HG02763 (cell line): ENCODE data around the gene CACNB1.

Experiments used
- ATAC-seq: cut with Tn5 transposase; IDR thresholded peaks from one replicate; pipeline ENCODE4 v1.9.1; 2021; ENCODE audit warnings: mild to moderate bottlenecking, moderate library complexity; ENCODE audit not compliant: unreplicated experiment

Gene CACNB1

GRCh38 chr17:39153599-39154051 lies 43.8 kb downstream of the CACNB1 start:
- no peak for ATAC-seq

DNA sequence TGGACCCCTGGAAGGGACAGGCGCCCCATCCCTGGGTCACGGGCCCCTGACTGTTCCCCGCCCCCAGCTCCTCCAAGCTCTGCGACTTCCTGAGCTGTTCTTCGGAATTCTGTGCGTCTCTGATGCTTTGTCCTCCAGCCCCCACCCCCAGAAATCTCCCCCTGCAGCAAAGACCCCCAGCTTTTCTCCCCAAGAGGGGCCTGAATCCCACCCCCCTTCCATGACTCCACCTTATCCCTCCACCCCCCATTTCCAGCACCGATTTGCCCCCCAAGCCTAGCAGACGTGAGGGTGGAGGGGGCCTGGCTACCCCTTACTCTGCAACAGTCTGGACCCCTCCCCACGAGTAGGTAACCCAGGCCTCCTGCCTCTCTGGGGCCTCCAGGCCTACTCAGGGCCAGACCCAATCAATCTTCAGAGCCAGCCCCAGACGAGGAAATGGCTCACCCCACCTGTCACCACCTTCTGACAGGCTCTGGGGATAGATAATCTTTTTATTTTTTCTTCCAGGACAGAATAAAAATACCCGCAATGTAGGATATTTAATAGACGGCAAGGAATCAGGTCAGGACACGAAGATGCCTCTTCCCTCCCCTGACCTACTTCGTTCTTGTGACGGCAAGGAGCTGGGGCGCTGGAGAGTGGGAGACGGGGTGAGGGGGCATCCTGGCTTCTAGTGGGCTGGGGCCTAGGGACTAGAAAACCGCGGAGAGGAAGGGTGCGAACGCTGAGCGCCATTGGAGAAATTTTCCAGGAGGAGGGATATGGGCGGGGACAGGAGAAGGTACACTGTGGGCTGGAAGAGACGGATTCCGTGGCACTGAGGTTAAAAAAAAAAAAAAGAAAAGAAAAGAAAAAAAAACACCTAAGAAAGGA lies 45.3 kb downstream of the CACNB1 start:
- no peak for ATAC-seq

DNA sequence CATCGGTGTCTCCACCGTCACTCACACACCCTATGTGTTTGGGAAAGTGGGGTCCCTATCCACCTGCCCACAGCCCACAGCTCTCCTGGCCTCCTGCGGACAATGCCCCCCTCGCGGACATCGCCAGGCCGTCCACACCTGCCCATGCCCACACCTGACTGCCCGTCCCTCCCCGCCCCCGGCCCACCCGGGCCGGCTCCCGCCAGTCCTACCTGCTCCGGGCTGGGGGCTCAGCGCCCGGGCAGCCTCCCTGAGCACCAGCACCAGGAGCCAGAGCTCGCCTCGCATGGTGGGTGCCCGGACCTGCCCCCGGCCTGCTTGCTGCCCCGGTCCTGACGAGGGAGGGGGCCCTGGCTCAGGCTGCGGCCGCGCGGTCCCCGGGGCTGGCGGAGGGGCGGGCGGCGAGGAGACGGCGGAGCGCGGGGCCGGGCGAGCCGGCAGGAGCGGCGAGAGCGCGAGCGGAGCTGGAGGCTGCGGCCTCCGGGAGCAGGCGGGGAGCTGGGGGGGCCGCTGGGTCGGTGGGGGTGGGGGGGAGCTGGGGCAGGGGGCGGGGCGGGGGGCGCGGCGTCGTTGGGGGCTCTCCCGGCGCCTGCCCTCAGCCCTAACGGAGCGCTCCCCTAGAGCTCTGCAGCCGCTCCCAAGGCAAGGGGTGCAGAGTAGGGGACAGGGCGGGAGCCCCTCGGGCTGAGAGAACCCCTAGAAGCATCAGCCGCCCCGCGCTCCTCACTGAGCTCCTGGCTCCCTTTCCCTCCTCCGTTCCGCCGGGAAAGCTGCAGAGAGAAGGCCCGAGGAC lies 46.1 kb downstream of the CACNB1 start, which contains the start of gene PLXDC1:
Gene PLXDC1 (minus strand): TSS at position 488 of the 793 bp plus-strand sequence. CDS start 200 bp downstream, at position 288.
- no peak for ATAC-seq

DNA sequence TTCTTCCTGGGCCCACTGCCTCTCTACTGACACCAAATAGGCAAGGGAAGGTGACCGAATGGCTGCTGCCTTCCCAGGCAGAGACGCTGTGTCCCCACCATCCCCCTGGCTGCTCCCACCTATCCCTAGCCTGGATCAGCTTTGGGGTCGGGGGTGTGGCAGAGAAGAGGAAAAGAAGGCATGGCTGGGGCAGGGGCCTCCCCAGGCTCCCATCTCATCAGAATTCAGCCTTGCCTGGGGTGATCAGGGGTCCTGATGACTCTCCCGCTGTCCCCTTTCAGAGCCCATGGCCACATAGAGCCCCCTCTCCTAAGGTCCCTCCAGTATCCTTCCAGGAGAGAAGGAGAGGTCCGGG lies 46.7 kb downstream of the CACNB1 start:
- ATAC-seq = no peak

DNA sequence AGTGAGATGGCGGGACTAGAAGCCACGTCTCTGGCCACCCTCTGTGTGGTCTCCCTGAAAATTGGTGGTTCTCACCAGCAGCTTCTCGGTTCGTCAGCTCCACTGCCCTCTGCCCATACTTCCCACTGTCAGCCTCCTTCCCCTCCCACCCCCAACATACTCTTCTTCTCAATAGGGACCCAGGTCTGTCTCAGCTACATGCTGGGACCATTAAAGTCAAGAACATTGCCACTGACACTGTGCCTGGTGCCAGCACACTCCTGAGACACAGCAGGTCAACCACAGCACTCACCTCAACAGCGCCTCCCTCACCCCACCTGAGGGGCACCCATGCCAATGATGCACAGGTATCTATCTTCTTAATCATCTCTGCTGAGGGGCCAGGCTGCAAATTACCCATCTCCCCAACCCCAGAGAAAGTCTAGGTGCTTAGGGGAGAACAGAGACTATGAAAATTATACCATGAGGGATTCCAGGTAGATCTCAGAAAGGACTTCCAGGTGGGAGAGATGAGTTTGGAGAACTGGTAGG lies 47.3 kb downstream of the CACNB1 start:
- ATAC-seq = no peak

- no peak for ATAC-seq
These were observed 50.0 kb downstream of the CACNB1 start for GRCh38 chr17:39147221-39148185.

DNA sequence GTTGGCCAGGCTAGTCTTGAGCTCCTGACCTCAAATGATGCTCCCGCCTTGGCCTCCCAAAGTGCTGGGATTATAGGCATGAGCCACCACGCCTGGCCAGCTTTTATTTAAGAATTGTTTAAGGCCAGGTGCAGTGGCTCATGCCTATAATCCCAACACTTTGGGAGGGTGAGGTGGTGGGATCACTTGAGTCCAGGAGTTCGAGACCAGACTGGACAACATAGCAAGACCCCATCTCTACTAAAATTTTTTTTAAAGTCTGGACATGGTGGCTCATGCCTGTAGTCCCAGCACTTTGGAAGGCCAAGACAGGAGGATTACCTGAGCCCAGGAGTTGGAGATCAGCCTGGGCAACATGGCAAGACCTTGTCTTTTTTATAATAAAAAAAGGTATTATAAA lies 51.2 kb downstream of the CACNB1 start:
- no peak for ATAC-seq

GRCh38 chr17:39145143-39145542 lies 52.3 kb downstream of the CACNB1 start:
- ATAC-seq = no peak

GRCh38 chr17:39144416-39144840 lies 53.0 kb downstream of the CACNB1 start:
- no peak for ATAC-seq

DNA sequence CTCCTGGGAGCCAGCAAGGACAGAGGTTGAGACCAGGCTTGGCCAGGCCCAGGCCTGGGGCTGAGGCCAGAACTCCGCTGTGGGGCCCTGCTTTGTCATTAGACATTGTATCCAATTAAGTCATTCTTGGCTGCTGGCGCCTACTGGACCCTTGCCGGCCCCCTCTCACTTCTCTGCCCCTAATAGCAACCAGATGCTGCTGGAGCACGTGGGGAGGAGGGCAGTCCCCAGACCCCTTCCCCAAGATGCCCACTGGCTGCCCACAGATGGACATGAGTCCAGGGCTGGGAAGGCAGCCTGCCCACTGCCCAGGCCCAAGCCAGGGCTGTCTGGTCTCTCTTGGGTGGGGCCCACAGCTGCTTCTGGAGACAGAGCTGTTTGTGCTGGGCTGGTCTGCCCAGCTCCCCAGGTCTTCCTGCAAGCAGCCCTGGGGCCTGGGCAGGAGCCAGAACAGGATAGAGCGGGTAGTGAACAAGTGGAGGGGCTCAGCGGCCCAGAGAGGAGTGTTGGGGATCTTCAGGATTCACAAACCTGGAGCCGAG lies 53.8 kb downstream of the CACNB1 start:
- no peak for ATAC-seq

GRCh38 chr17:39141915-39142664 lies 55.4 kb downstream of the CACNB1 start:
- ATAC-seq = no peak

- ATAC-seq = no peak
These were observed 56.2 kb downstream of the CACNB1 start for GRCh38 chr17:39141294-39141693.

- no peak for ATAC-seq
These were observed 57.9 kb downstream of the CACNB1 start for GRCh38 chr17:39139561-39139960.

DNA sequence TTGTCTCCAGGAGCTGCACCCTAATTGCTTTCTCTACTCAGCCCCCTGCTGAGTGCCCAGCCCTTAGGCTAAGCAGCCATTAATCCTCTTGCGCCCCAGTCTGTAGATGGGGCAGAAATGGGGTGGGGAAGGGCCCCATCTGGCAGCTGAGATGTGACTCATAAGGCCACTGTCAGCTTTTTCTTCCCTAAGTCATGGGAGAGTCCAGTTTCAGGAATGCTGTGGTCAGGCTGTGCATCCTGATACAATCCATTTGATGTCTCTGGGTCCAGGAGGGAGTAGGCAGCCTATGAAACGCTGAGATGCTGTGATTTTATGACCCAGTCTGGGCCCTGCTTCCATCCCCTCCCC lies 58.3 kb downstream of the CACNB1 start:
- ATAC-seq = no peak

- ATAC-seq = no peak
These were observed 58.9 kb downstream of the CACNB1 start for GRCh38 chr17:39138431-39139160.

GRCh38 chr17:39134878-39135277 lies 62.6 kb downstream of the CACNB1 start:
- no peak for ATAC-seq

- no peak for ATAC-seq
These were observed 65.3 kb downstream of the CACNB1 start for GRCh38 chr17:39132192-39132610.

DNA sequence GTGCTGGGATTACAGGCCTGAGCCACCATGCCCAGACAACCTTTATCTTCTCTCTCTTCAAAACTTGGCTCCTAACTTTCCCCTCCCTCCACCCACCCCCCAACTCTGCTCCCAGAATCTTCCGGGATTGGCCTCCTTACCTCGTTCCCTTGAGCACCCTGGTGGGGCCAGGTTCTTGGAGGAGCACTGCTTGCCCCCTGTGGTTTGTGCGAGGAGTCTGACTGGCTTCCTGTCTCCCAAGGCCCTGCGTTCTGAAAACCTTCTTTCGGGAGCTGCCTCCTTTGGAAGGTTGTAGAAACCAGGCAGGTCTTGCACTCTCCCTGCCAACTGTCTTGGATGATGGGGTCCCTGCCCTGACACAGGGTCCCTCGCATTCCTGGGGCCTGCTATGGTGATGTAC lies 65.9 kb downstream of the CACNB1 start:
- ATAC-seq = no peak

- no peak for ATAC-seq
These were observed 67.3 kb downstream of the CACNB1 start for GRCh38 chr17:39130205-39130604.
